Embryonic facial prominence (tissue), 1 donor: ENCODE data around the gene KIZ.

ENCODE experiments used
- DNase-seq: peaks from one replicate; pipeline ENCODE4 v3.0.0-alpha.2; 2016; ENCODE audit errors: extremely low spot score

The KIZ gene, protein sequence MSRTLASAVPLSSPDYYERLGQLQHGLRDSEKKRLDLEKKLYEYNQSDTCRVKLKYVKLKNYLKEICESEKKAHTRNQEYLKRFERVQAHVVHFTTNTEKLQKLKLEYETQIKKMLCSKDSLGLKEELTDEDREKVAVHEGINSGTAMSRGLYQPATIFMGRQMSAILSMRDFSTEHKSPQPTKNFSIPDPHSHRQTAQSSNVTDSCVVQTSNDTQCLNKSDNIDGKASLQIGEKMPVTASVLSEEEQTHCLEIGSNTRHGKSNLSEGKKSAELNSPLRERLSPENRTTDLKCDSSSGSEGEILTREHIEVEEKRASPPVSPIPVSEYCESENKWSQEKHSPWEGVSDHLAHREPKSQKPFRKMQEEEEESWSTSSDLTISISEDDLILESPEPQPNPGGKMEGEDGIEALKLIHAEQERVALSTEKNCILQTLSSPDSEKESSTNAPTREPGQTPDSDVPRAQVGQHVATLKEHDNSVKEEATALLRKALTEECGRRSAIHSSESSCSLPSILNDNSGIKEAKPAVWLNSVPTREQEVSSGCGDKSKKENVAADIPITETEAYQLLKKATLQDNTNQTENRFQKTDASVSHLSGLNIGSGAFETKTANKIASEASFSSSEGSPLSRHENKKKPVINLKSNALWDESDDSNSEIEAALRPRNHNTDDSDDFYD

DNA sequence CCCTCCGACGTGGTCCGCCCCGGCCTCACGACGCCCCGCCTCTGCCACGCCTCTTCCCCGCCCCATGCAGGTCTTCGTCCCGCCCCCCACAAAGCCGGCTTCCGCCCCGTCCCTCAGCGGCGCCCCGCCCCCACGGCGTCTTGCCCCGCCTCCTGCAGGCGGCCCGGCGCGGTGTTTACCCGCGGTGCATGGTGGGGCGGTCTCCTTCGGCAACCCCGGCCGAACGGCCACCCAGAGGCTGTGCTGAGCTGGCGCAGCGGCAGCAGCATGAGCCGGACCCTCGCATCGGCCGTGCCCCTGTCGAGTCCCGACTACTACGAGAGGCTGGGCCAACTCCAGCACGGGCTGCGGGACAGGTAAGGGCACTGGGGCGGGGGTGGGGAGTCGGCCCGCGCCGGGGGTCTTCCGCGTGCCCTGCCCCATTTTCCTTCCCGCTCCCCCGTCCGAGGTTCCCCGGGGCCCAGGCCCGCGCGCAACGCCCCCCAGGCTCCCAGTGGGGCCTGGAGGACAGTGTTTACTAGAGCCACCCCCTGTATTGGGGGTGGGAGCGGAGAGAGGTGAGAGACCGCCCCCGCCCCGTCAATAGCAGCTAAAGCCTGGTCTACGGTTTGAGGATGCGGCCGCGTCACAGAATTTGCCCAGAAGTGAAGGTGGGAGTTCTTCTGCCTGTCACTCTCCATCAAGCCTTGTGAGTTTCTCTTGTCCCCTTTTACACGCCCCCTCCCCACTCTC is at the start of gene KIZ:
Gene KIZ (plus strand): TSS at position 234 of the 732 bp plus-strand sequence. CDS start 34 bp downstream, at position 268.
- peak; percentile 86 for DNase-seq

DNA sequence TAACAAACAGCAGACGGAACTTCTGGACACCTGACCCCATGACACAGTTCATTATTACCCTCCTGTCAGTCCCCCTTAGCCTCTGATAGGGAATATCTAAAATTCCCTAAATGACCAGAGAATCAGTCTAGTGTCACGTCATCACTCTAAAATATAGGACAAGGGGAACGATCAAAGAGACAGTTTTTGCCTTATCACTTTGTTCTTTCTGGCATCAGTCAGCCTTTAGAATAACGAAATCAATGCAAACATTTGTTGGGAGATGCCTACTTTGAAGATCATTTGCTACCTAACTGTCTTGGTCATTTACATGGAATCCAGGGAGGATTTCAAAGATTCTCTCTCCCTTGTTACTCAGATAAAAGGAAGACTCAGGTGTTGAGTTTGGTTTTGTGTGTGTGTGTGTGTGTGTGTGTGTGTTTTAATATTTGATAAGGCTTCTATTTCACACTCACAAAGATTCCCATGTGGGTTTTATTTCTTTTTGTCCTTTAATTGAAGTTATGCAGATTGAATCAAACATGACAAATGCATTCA is 48.0 kb upstream of the KIZ start:
- DNase-seq = no peak

DNA sequence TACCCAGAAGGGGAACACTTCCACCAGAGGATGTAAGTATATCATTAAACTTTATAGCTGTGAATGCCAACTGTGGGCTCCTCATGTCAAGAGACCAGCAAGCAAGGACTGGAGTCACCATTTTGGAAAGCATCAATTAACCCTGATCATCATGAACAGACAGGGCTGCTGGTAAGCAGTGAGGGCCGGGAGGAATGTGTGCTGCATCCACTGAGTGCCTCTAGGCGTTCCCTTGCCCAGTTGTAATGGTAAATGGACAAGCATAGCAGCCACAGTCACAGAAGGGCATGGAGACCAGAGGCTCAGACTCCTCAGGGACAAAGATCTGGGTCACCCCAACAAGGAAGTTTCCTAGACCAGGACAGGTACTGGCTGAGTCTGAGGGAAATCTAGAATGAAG is 43.3 kb upstream of the KIZ start:
- DNase-seq = no peak

DNA sequence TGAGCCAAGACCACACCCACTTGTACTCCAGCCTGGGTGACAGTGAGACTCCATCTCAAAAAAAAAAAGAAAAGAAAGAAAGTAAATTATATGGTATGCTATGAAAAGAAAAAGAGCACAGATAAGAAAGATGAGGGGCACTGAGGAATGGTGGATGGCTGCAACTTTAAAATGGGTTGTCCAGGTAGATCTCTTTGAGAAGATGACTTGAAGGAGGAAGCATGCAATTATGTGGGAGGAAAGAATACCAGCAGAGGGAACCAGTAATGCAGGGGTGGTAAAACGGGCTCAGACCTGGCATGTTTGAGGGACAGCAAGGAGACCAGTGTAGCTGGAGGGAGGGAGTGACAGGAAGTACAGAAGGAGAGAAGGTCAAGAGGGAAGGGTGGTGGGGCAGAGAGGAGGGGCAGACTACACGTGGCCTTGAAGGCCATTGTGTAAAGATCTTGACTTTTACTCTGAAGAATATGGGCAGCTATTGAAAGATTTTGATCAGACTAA is 42.0 kb upstream of the KIZ start:
- DNase-seq = no peak

DNA sequence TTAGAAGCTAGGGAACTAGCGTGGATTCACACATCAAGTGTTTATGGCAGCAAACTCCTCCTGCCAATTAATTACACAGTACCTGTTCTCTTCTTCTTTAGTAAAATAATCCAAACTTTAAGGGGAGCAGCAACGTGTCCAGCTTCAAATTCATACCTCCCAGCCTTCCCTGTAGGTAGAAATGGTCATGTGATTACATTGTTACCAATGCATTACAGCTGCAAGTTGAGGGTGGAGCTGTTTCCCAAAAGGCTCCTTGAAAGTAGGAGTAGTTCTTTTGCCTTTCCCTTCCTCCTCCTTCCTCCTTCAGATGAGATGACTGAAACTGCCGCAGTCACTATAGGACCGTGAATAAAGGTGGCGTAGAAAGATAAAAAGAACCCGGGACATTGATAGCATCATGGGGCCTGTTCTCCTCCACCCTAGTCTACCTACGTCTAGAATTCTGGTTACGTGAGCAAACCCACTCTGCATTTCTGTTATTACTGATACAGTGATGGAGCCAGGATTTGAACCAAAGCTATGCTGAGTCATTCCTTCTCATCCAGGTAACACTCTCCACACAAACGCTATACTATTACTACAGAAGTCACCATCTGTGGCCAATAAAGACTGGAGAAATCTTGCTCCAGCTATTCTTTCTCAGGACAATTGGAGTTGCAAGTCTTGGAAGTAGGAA is 37.9 kb upstream of the KIZ start:
- no peak for DNase-seq

DNA sequence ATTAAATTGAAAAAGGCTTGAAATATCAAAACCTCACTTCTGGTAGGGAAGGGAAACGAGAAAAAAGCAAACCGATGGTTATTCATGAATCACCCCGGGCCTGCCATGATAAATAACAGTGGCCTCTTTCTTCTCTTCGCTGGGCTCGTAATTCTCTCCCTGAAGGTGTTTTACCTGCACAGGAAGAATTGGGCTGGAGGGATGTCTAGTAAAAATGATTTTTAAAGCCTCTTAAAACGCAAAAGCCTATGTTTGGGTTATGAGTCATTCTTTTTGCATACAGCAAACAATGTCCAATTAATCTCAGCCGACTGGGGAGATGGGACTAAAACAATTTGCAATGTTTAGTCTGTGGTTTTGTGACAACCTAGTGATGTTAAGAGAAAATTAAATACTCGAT is 36.5 kb upstream of the KIZ start:
- no peak for DNase-seq

DNA sequence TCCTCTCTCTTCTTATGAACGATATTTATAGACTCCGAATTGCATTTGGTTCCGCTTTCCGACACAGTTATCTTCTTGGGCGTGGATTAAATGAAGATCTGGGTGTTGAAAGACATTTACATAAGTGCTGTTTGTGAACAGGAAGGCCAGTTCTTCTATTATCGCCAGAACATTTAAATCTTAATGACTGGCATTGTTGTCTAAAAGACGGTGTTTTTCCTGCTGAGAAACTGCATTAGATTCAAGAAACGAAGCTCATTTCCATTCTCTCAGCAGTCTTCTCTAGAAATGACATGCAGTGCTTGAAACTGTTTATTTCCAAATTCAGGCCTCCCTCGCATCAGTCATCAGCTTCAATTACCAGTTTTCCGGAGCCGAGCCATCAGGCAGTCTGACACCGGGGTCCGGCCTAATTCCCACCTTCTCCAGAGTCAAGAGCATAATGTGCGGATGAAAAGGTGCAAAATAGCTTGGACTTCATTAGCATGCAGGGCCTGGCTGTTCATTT is 35.7 kb upstream of the KIZ start:
- DNase-seq = no peak

DNA sequence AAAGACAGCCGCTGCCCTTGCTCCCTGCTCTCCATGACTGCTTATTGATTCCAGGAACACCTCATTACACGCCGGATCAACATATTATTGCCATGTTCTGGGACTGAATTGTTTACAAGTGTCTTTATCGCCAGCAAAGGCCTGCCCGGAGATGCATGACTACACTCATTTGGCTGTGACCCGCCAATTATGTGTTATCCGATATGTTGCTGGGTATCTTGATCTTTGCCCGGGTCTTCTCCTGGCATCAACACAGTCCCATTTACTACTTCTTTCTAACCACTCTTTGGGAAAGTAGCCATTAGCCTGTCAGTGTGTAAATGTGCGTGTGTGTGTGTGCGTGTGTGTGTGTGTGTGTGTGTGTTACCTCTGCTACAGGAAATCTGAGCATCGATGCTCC is 35.2 kb upstream of the KIZ start:
- no peak for DNase-seq

DNA sequence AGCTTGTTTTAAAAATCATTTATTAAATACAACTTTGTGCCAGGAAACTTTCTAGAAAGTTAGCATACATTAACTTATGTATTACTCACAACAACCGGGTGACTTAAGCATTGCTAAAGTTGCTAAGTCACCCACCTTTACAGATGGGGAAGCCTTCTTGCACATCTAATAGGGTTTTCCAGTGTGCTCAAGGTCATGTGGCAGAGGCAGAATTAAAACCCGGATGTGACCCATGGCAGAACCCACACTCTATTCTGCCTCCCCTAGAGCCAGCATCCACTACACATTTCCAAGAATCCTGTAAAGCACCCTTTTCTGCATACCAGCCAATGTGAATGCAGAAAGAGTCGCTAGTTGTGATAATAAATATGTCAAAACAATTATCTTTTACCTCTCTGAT is 33.1 kb upstream of the KIZ start:
- no peak for DNase-seq

DNA sequence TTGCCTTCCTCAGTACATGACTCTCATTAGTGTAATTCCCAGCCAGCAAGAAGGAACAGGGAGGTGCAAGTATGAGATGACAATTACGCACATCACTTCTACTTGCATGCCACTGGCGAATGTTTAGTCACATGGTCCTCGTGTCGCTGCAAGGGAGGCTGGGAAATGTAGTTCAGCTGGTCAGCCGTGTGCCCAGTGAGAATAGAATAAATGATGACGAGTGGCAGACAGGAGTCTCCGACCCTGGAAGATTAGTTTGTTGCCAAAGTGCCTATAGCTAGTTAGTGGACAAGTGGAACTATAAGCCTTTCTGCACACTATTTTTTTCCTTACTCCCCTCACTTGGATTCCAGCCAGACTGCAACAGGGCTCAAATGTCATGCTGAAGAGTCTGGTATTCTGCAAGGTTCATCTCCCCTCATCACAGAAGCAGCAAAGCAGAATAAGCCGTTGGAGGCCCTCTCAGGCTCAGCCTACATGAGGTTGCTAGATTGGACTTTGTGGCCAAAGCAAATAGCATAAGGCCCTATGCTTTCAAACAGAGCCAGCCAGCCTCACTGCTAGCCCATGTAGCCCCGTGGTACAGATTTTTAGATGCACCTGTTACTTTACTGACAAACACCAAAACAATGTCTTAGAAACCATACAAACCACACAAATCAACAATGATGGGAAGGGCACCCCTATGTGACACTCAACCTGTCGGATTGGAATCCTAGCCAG is 29.4 kb upstream of the KIZ start:
- no peak for DNase-seq

DNA sequence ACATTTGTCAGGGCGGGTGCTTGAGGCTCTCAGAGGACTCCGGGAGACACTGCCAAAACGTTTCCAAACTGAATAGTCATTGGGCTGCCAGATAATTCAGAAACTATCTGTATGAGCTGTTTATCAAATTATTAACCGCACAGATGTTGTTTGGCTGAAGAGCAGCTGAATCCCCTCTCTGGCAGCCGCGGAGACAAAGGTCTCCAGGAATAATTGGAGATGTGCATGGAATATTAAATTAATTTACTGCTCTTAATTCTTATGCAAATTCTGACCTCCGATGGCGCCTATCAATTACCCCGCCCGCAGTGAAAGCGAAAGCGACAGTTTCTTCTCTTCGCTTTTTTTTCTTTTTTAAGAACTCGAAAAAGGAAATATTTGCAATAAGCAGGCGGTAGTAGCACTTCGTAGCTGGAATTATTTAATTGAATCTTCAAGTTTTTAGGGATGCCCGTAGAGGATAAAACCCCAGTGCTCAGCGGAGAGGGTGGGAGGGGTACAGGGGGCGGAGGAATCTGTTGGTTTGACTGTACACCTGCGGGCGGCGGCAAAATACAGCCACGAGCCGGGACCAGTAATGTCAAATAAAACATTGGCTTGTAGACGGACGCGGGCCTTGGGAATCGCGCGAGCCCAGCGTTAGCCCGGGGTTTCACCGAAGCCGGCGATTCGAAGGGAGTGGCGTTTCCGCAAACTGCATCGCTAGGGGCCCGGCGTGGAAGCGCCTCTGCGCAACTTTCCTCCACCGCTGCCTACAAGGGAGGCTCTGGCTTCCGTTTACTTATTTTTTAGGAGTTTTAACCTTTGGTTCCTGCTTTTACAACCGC is 25.9 kb upstream of the KIZ start:
- no peak for DNase-seq

DNA sequence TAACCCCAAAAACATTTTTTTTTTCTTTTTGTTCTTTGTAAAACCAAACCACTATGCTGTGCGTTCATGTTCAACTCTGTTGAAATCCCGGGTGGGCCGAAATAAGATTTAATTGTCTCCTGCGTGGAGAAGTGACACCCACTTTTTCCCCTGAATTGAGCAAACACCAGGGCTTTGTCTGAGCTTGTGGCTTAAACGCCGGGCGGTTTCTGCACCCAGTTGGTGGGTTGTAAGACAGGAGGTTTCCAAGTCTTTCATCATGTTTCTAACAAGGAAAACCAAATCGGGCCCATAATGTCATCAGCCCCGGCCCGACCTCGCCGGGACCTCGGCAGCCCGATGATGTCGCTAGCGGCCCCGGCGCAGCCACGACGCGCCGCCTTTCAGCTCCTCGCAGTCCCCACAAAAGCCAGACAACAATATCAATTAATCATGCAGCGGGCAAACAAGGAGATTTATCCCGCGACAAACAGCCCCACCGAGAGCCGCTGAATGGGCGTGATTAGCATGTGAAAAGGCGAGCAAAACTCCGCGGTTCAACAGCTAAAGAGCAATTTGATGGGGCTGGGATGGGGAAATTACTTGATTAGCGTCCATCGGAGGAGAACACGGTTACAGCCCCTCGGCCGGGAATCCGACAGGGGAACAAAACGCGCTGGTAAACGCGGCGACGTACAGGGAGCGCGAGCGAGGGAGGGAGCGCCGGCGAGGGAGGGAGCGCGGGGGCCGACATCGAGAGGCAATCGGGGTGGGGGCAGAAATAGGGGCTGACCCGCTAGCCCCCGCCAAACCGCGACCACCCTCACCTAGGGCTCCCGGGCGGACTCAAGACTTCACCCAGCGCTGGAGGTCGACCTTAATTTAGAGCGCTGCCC is 25.1 kb upstream of the KIZ start:
- no peak for DNase-seq

DNA sequence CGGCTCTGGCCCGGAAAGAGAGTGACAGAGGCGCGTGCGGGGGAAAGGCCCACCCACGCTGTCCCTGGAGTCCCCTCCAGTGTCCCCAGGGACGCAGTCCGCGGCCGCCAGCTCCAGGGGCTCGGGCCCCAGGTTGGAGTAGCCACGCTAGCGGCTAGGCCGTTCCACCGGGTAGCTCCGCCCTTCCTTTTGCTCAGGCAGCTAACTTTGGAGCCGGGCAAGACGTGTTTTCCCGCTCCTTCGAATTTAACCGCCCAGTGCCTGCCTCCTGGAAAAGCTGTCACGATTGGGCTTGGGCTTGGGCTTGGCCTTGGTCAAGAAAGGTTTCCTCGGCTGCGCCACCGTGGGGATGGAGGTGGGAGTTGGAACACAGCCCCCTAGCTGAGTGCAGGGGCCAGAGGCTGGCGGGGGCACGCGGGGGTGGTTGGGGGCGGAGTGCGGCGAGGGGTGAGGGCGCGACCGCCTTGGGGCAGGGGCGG is 24.4 kb upstream of the KIZ start:
- no peak for DNase-seq

DNA sequence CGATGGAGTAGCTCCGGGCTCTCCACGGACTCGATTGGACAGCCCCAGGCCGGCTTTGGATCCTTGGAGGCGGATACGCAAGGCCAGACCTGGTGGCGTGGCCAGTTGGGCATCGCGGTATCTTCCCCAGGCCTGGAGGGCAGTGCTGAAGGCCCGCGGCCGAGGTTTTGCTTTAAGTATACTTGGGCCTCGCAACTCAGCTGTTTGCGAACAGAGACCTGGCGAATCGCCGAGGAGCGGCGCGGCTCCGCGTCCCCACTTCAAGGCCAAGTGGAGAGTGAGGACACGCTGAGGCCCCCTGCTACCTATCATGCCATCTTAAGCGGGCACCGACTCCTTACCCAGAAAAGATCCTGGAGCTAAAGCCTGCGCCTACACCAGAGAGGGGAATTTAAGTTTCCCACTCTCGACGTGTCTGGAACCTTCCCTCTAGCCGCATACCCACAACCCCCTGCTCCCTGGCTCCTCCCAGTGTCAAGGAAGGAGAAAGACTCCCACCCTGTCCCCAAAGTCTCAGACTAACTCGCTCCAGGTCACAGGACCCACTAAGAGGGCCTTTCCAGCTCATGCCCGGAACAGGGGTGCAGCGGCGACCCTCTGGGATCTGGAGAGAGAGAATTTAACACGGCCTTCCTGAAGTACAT is 23.8 kb upstream of the KIZ start:
- no peak for DNase-seq

DNA sequence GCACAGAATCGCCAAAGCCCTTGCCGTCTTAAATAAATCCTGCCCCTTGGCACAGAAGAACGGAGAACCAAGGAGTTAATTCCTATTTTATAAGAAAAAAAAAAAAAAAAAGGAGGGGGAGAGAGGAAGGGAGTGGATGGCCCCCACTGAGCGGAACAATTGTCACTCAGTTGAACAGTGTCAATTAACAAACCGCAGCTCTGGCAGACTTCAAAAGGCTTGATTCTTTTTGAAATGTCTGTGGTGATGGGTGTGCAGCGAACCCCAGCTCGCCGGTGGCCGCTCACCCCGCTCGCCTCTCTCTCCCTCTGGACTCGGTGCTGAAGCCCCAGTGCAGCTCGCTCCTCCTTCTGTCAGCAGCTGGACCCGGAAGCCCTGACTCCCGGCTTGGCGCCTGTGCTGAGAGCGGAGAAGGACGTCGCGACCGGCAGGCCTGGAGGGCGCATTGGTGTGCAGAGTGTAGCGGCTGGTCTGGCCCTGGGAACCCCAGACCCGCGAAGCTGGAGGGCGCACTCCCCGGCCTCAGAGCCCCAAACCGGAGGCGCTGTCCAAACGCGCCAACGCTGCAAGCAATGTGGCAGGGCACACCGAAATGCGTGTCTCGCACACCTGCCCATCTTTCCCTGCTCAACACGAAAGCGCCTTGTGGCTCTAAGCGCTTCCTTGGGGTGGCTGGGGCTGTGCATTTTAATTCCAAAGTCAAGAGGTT is 23.1 kb upstream of the KIZ start:
- DNase-seq = no peak

DNA sequence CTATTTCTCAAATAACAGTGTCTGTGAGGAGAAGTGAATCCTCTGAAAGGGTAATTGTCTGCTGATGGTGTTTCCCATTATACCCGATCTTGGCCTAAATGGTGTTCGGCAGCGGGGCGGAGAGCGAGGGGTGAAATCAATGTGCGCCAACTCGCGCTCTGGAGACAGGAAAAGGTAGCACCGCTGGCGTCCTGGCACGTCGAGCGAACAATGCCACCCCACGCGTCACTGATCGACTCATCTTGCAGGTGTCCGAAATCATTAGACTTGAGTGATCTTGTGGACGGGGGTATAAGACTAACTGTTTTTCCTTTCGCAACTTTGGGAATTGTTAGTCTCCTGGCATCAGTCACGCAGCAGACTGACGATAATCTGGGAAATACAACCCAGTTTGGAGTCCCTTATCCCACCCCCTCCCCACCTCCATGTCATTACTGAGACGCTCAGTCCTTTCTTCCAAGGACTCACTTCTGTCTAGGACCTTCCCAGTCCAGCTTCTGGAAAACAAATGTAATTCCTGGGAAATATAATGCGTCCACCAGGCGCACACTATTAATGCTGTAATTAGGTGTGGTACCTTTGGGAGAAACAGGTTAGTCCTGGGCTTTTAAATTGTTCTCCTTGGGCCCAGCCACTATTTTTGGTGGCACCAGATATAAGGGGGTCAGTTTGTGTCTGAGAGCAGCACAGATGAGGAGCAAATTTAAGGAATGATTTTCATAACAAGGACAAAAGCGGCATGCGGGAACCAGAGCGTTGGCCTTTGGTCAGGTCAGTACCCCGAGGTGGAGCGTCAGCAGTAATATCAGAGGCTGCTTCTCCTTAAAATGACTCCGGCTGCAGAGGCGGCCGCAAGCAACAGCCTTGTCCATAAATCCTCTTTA is 22.1 kb upstream of the KIZ start:
- no peak for DNase-seq

DNA sequence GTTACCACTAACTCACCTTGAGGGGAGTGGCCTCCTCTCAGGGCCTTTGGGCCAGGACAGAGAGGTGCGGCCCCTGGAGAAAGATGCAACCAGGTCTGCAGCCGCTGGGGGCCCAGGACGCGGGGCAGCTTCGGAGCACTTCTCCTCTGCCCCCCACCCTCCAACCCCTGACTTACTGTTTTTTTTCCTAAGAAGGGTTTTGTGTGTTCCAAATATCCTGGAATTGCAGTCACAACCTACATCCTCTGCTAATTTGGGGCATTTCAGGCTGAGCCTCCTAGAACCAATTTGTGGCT is 21.5 kb upstream of the KIZ start:
- DNase-seq = no peak
